Stromal cell of bone marrow (primary cell): ENCODE data around the gene PIN4.
"Not testable (repeated sequence)": the region's sequence is repeated elsewhere in the genome, so short reads cannot be mapped to it uniquely, and the experiment has no call there.

Experiments
- DNase-seq: peaks from one replicate; pipeline ENCODE4 v3.0.0-alpha.2; 2012; ENCODE audit warnings: low read depth

Gene PIN4

DNA sequence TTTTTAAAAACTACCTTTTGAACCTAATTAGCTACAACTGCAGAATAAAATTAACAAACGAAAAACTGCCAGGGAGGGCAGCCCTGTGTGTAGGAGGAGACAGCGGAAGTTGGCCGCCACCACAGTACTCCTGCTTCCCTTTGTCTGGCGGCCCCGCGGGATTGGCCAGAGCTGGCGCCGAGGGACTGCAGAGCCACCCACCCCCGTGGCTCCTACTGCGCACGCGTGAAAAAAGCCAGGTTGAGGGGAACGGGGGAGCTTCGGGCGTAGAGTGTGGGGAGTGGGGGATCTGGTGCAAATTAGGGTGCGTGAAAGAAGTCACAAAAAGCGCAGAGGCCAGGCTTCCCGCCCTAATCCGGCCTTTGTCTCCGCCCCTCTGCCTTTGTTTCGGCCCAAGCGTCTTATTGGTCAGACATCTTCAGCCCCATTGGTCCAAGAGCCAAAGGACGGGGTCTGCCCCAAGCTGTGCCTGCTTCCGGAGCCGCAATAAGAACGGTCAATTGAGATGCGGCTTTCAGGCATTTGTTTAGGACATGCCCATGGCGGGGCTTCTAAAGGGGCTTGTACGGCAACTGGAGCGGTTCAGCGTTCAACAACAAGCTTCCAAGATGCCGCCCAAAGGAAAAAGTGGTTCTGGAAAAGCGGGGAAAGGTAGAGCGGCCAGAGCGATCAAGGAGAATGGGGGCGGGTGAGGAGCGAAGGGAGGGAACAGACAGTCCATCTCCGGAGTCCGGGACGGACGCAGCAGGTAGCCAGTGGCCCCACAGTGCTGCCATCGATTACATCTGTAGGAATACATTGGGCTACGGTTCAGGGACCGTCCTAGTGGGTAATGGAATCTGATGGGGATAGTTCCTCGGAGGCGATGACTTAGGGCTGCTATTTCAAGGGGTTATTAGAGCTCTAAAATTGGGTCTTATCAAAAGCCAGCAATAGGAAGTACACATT lies at the start of gene PIN4:
Gene PIN4 (plus strand): TSS at position 580 of the 948 bp plus-strand sequence. CDS start 29 bp downstream, at position 609.
- peak; percentile 92 for DNase-seq

DNA sequence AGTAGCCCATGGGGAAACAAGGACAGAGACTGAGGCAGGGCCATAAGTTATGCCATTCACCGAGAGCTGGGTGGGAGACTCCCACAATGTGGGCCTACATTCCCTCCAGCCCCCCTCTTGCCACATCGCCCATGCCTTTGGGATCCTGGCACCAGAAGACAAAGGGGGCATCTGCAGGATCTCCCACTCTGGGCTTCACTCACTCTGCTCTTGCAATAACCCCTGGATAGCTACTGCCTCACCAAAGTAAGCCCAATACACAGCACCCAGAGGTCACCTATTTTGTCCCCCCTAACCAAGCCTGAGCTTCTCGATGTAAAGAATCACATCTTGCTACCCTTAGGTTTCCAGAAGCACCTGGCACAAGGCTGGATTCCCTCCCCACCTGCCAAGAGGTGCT lies 49.1 kb upstream of the PIN4 start:
- DNase-seq: no peak

DNA sequence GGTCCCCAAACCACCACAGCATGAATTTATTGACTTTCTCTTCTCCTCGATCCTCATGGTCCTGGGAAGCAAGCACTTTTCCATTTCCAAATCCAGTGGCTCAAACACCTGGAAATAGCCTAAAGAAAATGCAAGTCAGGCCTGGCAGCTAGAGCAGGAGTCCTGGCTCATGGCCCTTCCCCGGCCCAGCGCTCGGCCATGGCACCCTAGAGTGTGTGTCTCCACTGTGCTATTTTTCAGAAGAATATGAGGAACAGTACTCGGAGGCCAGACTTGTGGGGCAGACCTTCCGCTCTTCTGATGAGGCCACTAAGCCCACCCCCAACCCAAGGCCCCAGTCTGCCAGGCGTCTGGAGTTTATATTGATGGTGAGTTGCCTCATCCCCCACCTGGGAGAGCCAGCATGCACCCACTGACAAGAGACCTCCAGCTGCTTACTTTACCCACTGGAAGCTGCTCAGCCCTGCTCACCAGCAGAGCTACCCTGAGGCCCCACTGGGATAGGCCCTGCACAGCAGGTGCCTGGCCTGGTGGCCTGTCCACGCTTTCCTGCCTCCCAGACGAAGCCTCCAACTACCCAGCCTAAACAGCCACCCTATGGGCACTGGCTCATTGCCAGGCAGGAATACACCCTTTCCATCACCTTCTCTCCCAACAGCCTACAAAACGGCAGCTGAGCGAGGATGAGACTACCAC lies 47.6 kb upstream of the PIN4 start:
- no peak for DNase-seq

DNA sequence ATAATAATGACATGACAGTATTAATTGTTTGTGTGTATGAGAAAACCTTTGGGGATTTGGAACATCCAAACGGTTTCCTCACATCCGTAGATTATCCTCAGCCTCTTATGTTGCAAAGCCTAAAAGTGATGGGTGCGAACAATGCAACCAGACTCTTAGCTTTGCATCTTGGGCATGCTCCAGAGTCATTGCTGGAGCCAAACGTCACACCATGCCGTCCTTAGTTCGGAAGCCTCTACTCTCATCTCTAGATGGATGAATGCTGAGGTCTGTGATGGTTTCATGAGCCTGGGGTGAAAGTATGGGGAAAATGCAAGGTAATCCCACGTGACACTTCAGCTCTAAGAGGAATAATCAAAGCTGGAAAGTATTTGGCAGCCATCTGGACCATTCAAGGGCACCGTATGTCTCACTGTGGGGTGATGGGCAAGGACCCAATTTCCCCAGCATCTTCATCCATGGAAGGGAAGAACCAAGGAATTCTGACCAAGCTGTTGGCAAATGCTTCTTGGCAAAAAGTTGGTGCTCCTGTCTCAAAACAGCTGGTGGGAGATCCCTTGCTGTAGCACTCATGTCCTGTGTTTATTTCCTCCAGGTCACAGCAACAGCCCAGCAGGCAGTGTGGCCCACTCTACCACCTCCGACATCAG lies 43.6 kb upstream of the PIN4 start:
- no peak for DNase-seq

DNA sequence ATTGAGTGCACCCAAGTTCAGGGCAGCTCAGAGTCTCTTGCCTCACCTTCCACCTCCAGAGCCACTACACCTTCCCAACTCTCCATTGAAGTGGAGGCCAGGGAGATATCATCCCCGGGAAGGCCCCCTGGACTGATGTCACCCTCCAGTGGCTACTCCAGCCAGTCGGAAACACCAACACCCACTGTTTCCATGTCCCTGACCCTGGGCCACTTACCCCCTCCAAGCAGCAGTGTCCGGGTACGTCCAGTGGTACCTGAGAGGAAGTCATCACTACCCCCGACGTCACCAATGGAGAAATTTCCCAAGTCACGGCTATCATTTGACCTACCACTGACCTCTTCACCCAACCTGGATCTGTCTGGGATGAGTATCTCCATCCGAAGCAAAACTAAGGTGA lies 42.0 kb upstream of the PIN4 start:
- no peak for DNase-seq

DNA sequence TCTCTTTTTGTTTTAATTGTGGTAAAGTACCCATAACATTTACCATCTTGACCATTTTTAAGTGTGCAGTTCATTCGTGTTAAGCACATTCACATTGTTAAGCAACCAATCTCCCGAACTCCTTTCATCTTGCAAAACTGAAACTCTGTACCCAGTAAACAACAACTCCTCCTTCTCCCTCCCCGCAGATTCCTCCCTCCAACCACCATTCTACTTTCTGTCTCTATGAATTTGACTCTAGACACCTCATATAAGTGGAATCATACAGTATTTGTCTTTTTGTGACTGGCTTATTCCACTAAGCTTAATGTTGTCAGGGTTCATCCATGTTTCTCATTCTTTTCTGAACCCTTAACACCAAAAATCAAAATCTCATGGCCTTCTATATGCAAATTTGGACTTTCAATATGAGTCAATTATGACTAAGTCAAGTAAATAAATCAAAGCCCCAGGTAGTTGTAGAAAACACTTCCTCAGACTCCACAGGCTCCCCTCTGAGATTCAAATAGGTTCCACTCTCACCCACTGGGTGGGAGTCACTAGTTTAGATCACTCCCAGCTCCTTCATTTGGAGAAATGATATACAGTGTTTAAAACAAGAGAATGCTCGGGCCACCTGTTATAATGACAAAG lies 40.1 kb upstream of the PIN4 start:
- no peak for DNase-seq

DNA sequence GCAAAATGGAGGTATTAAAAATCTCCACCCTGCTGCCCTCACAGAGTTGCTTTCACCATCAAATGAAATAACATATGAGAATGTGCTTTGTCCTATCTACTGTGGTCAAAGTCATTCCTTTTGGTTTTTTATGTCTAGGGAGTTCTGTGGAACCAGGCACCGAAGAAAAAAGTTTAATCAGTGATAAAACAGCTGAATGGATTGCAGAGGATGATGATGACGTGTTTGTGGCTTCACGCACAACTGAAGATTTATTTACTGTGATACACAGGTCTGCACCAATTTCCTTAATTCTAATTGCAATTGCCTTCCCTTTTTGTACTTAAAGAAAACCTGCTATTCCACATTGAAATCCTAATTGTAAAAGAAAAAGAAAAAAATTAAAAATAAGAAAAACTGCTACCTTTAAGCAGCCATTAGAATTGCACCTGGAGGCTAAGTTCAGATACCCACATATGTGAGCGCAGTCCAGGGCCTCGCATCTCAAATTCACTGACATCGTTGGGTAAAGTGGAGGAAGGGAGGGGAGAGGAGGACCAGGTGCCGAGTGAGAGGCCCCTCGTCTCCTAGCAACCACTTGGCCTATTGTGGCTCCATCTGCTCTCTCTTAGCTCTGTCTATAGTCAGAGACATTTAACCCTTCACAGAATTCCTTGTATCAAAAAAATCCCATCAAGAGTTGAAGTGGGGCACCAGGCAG lies 39.3 kb upstream of the PIN4 start:
- DNase-seq: no peak

DNA sequence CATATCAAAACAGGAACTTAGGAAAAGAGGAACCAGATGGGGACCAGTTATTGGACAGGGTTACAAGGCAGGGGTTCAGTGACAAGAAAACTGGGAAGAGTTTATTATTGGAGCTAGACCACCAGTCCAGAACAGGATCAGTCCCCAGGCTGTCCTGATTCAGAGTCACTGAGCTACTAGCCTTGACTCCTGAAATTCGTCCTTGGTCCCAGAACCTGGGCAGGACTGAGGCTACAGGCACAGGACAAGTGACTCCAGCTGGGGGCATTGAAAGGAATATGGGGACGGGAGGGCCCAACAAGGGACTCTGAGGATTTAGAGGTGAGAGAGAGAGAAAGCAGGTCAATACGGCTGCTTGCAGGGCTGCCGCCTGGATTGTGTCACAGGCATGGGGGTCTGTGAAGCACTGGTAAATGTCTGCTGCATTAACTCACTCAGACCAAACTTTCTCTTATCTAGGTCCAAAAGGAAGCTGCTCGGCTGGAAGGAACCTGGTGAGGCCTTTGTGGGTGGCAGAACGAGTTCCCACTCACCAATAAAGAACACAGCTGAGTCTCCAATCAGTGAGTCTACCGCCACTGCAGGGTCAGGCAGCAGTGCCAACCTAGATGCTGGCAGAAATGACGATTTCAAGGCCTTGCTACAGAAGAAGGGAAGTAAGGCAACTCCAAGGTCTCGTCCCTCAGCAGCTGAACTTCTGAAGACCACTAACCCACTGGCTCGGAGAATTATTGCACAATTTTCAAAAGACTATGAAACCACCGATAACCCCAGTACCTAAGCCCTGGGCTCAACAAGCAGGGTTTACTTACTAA lies 38.6 kb upstream of the PIN4 start:
- no peak for DNase-seq

DNA sequence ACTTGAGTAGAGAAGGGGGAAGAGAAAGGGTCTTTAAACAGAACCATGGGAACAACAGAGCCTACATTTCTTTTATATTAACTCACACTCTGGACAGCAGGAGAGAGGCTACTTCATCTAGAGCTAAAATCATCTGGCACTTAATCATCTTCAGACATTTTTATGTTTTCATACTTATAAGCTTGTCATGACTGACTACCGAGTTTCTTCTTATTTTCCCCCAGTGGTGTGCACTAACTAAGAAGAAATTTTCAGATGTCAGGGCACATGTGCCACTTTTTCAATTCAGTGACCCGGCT lies 38.0 kb upstream of the PIN4 start:
- no peak for DNase-seq

DNA sequence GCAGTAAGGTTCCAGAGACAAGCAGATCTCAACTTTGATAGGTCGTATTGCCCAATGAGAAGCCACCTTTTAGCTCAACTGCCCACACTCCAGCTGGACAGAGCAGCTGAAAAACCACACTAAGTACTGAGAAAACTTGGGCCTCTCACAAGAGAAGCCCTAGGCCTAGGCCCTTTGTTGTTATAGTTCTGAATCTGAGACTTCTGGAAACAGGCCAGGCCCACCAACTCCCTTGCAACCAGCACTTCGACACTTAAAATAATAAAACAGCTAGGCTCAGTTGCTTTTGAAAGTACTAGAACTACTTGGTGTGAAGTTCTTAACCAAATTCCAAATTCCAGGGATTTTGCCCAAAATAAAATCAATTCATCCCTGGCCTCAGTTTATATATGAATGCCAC lies 36.4 kb upstream of the PIN4 start:
- no peak for DNase-seq

DNA sequence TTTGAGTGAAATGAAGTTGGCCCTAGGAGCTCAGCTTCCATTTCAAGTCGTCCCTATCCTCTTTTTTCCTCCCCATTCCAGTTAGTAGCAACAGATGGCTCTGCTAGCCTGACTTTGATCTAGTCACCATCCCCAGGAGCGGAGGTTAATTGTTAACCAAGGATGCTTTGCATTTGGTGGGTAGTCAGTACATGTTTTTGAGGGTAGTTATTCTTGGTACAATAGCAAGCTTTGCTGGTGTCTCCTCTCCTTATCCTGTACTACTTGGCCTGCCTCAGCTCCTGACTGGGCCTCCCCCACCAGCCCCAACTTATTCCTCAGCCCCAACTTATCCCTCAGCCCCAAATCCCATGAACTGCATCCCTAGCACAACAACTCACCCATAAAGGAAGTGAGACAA lies 35.0 kb upstream of the PIN4 start:
- DNase-seq: no peak

DNA sequence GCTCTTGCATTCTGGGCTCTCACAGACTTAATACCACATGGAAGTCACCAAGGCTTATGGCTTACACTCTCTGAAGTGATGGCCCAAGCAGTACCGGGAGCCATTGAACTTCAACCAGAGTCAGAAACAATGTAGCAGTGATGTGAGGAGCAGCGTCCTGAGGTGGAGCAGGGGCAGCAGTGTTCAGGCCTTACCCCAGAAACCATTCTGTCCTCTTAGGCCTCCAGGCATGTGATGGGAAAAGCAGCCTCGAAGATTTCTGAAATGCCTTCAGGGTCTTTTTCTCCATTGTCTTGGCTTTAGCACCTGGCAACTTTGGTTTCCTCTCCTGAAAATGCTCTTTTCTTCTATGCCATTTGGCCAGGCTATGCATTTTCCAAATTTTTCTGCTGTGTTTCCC lies 22.8 kb upstream of the PIN4 start:
- no peak for DNase-seq

DNA sequence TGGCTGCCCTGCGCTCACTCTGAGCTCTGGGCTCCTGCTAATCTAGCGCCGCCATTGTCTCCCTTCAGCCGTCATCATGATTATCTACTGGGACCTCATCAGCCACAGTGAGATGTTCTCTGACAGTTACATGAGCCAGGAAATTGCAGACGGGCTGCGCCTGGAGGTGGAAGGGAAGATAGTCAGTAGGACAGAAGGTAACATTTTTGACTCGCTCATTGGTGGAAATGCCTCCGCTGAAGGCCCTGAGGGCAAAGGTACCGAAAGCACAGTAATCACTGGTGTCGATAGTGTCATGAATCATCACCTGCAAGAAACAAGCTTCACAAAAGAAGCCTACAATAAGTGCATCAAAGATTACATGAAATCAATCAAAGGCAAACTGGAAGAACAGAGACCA lies 21.8 kb upstream of the PIN4 start:
- DNase-seq: no peak

DNA sequence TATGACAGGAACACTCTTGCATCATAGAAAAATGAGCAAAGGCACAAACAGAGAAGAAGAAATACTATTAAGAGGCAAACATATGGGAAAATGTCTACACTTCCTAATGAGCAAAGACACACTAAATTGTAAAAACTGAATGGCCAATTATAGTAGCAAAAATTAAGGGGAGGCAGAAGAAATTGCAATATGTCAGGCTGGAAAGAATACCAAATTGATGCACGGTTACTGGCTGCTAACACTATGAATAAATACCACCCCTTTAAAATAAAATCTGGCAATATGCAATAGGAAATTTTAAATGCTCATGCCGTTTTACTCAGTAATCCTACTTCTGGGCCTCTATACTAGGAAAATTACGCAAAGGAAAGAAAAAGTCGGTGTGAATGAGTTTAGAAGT lies 16.0 kb upstream of the PIN4 start:
- DNase-seq: no peak

DNA sequence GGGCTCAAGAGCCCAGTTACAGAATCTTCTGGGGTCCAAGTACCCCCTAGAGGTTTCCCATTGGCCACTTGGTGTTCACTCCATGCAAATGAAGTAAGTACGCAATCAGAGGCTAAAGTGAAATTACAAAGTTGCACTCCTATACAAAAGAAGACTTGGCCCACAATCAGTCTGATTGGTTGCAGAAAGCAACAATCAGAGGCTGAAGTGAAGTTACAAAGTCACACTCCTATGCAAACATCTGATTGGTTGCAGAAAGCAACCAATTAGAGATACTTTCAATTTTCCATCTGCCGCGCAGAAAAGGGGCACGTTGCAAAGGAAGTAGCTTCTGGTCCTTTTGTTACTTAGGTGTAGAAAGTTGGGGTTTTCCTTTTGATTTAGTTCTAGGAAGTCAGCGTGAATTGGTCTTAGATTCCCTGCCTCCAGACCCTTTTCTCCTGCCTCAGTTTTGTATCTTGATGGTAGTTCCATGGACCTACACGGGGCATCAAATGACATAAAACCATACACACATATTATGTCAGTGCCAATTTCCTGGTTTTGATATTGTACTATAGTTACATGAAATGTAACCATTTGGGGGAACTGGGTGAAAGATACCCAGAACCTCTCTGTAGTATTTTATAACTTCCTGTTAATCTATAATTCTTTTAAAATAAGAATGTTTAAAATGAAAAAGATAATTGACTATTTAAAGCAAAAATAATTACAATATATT lies 12.4 kb upstream of the PIN4 start:
- DNase-seq: peak; percentile 6

DNA sequence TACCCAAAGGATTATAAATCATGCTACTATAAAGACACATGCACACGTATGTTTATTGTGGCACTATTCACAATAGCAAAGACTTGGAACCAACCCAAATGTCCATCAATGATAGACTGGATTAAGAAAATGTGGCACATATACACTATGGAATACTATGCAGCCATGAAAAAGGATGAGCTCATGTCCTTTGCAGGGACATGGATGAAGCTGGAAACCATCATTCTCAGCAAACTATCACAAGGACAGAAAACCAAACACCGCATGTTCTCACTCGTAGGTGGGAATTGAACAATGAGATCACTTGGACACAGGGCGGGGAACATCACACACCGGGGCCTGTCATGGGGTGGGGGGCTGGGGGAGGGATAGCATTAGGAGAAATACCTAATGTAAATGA lies 5.3 kb upstream of the PIN4 start:
- DNase-seq: not testable (repeated sequence)

DNA sequence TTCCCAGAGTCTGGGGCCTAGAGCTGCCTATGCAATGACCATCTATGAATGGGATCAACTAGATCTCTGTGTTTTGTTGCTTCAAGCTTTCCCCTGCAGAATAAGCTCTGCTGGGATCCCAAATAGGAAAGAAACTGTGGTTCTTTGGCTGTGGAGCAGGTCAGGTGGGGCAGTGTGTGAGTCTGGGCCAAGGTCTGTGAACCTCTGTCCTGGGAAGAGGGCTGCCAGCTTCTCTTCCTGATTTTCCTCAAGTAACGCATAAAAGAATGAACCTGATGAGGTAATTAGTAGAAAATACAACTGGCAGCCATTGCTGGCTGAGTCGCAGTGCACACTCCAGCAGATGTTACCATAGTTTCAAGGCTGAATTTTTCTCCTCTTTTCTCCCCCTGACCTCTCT lies 4.6 kb upstream of the PIN4 start:
- DNase-seq: no peak

DNA sequence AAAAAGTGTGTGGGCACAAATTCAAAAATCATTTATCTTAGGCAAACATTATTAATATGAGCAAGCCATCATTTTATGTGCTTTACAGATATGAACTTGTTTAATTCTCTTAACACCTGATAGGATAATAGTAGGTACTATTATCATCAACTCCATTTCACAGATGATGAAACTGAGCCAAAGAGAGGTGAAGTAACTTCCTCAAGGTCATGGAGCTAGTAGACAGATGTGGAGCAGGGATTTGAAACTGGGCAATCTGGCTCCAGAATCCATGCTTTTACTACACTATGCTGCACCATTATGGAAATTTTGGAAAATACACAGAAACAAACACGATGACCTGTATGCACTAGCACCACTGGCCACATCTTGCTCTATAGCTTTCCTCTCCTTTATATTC lies 1.0 kb upstream of the PIN4 start:
- no peak for DNase-seq

DNA sequence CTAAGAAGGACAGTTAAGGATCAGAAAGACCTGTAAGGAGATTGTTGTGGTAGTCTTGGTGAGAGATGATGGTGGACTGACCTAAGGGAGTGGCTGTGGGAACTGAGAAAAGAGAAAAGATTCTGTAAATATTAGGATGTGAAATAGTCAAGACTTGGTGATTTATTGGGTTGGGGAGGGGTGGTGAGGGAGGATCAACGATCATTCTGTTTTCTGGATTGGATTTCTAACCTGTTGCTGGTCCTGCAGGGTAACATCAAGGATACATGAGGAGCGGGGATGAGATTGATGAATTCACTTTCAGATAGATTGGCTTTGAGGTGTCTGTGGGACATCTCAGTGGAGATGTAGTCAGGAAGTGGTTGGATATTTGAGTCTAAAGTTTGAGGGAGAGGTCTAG lies 1.4 kb downstream of the PIN4 start:
- no peak for DNase-seq

DNA sequence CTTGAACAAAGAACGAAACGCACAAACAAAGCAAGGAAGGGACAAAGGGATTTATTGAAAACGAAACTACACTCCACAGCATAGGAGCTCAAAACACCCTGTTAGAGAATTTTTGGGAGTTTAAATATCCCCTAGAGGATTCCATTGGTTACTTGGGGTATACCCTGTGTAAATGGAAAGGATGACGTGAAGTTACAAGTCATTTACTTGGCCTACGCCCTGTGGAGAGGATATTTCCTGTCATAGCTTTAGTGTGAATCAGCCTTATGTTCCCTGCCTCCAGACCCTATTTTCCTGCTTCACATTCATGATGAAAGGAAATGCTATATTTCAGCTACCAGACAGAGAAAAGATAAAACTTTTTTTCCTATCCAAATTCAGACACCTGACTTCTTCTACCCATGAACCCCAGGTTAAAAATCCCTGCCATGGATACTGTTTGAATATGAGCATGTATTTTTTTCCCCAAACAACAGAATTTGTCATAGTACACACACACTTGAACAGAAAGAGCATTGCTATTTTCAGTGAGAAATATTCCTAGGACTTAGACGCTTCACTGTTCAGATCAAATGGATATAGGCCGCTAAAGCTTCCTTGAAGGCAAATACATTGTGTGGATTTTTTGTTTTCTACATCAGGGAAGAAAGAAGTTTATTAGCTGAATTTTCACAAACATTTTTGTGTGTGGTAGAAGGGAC lies 20.4 kb downstream of the PIN4 start:
- peak; percentile 61 for DNase-seq
